NCI-H460 (cell line): ENCODE measurements around the gene SH2D6. TPM values are rescaled to one million over a fixed set of nuclear protein-coding genes. Genes with fewer than 3 reads are reported as not detected.
A peak's percentile ranks its signal among the peaks of the same experiment; 100 is the strongest.

Experiments
- DNase-seq: peaks from one replicate; pipeline ENCODE4 v3.0.0-alpha.2; 2016; ENCODE audit warnings: low read depth; ENCODE audit errors: extremely low read depth
- total RNA-seq: library from RNA; depleted of rRNA; stranded (reverse); fragments of >200 nt; shearing (Covaris generic); gene quantifications from 2 replicates; pipeline ENCODE4 v1.2.3, GENCODE V29; 2014

Gene SH2D6
- total RNA-seq, 1 experiment from 2014 or later: 0.45 TPM

- peak; percentile 83 for DNase-seq
Observed at GRCh38 chr2:85420536-85421259, 2.2 kb downstream of the SH2D6 start.

- peak; percentile 64 for DNase-seq
Observed at GRCh38 chr2:85421260-85422071, 3.0 kb downstream of the SH2D6 start.

- DNase-seq: no peak
Observed at GRCh38 chr2:85422072-85422457, 3.6 kb downstream of the SH2D6 start.

- DNase-seq: no peak
Observed at GRCh38 chr2:85423525-85423924, 5.0 kb downstream of the SH2D6 start.

DNA sequence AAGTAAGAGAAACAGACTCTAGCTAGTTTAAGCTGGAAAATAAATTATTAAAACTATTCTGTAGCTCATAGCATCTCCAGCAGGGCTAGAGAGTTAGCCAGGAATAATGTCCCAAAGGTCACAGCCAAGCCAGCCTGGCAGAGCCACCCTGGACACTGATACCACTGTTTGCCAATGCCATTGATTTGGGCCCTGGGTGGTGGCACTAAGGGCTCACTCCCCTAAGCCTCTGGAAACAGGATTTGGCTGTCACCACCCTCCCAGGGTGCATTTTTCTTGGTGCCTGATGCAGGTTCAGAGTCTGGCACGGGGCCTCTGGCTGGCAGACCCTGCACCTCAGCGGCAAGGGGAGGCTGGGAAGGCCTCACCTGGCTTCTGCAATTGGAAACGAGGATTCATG is 7.1 kb downstream of the SH2D6 start:
- no peak for DNase-seq

- no peak for DNase-seq
Observed at GRCh38 chr2:85427300-85427835, 8.9 kb downstream of the SH2D6 start.

GRCh38 chr2:85428343-85428881 is 9.9 kb downstream of the SH2D6 start:
- no peak for DNase-seq

DNA sequence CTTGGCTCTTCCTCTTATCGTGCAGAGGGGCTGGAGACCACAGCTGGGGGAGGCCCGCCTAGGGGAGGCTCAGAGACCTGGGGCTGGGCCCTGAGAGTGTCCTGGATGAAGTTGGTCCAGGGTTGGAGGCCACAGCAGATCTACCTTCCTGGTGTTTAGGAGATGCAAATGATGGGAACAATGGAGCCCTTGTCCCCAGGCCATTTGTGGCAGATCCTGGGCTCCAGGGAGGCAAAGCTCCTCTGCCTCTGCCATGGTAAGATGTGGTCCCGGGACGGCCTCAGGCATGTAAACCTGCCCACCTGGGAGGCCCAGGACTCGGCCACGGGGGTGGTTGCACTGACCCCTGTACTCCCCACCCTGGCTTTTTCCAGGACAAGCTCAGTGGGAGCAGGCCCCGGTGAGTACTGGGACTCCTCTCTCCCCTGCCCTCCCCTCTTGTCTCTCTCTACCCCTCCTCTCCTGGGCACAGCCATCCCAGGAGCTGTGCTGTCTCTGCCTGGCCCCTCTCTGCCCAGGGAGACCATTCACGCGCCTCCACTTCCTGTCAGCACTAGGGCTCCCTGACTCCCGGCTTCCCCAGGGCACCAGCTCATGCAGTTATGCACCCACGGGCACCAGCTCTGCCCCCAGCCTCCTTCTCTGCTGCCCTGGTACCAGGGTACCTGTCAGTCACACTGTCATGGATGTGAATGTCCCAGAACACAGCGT is 10.9 kb downstream of the SH2D6 start:
- no peak for DNase-seq

DNA sequence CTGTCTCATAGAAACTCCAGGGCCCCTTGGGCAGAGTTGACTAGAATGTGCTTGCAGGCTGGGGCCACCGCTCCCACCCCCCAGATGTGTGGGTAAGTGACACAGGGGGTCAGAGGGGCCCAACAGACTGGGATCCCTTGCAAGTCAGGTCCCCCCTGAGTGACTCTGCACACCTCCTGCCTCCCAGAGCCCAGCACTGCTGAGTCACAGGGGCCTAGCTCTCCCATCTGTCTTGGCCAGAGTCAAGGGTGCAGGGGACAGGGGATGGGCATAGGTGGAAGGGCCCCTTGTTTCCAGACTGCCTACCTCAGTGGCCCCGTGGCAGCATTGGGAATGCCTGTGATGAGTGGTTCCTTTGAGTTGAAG is 11.4 kb downstream of the SH2D6 start:
- DNase-seq: no peak

GRCh38 chr2:85430752-85431569 is 12.4 kb downstream of the SH2D6 start:
- DNase-seq: no peak

GRCh38 chr2:85431570-85432205 is 13.2 kb downstream of the SH2D6 start:
- DNase-seq: no peak

DNA sequence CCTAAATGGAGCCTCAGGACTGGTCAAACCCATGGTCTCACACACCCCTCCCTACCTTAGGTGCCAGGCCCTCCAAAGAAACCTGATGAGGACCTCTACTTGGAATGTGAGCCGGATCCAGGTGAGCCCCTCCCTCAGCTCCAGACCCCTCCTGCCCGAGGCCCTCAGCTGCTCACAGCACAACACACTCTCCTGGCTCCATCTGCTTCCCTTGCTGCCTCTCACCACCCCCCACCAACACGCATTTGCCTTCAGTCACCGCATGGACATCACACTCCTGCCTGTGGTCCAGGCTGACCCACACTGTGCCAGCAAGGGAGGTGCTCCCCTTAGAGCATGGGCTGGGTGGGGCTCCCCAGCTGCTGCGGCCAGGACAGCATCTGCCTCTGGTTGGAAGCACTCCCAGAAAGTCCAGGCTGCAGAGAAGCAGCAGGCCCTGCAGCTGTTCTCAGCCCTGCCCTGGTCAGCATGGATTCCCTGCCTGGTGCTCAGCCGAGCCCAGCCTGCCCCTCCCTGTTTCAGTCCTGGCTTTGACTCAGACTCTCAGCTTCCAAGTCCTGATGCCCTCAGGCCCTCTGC is 15.1 kb downstream of the SH2D6 start:
- no peak for DNase-seq

DNA sequence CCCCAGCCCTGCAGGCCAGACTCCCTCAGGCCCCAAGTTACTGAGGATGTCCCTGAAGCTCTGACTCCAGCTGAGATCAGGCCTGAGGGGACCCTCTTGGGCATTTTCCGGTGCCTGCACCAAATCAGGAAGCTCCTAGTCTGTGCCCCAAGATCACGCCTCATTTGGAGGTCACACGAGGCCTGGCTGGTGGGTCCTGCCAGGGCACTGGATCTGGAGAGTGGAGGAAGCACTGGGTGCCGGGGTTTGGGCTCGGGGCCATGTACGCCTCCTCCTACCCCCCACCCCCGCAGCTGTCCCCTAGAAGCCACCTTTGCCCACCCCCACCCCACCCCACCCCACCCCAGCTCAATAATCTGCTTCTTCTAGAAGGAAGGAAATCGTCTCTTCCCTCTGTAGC is 16.2 kb downstream of the SH2D6 start:
- DNase-seq: no peak

DNA sequence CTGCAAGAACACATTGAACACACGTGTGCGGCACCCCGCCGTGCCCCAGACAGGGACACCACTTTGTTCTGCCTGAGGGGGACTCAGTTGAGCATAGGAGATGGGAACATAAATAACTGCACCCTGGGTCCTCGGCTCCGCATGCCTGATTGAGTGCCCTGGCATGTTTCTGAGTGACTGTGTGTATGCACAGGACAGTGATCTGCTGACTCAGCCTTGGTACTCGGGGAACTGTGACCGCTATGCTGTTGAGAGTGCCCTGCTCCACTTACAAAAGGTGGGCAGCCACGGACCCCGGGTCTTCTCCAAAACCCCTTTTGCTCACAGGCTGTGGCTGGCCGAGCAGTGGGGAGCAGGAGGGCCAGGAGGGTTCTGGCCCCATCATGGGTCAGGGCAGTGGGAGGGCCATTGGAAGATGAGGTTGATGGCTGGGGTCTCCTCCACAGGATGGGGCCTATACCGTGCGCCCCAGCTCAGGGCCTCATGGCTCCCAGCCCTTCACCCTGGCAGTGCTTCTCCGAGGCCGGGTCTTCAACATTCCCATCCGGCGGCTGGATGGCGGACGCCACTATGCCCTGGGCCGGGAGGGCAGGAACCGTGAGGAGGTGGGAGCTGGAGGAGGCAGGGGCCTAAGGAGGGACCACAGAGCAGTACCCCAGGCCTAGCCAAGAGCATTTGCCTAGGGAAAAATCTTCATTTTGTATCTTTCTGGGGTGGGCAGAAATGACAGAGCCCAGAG is 16.9 kb downstream of the SH2D6 start:
- no peak for DNase-seq

DNA sequence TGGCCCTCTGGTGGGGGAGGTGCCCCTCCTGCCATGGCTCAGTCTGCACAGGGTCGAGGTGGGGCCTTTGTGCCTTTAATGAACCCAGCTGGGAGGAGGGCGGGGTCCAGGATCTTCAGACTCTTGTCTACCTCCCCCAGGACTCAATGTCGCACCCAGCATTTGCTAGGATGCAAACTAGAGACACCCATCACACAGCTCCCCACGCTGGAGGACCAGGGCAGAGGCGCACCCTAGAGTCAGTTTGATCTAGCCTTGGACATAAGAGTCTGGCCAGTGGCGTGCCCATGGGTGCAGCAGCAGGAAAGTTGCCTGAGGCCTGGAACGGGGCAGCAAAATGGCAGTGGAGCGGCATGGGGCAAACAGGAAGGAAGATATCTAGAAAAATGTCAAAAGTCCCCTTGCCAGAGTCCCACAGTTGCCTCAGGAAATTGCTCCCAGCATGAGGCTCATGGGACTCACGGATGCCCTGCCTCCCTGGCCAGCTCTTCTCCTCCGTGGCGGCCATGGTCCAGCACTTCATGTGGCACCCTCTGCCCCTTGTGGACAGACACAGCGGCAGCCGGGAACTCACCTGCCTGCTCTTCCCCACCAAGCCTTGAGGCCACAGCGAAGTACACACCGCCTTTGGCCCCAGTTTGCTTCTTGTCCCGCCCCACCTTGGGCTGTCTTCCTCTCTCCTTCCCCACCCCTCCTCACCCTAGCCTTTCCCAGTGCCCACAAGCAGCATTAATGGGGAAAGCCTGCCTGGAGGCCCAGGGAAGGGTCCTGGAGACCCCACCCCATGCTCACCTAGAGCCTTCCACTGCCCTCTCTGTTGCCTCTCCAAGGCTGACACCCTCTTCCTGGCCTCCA is 17.7 kb downstream of the SH2D6 start:
- DNase-seq: no peak

- DNase-seq: no peak
Observed at GRCh38 chr2:85436836-85437487, 18.4 kb downstream of the SH2D6 start.
